Measurements from ENCODE around the gene NKD2.
"Not testable (repeated sequence)": the region's sequence is repeated elsewhere in the genome, so short reads cannot be mapped to it uniquely, and the experiment has no call there.

Gene NKD2

DNA sequence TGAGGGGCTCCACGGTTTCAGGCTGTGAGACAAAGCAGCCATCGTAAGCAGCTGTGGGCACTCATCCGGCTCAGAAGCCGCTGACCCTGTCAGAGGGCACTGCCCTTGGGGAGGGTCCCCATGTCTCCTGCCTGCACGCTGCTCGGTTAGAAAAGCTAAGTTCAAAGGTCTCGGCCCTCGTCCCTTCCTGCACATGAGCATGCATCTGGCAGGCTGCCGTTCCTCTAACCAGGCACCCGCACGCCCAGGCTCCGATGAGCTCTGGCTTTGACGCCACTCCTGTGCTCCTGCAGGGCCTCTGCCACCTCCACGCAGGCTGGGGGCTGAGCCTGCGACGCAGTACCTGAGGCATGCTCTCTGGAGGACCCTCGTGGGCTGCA, 51.3 kb downstream of the NKD2 start:
- DNase-seq: no peak

GRCh38 chr5:1060535-1060981, 52.0 kb downstream of the NKD2 start:
- no peak for DNase-seq

GRCh38 chr5:1061292-1061691, 52.7 kb downstream of the NKD2 start:
- DNase-seq: not testable (repeated sequence)

- no peak for DNase-seq
Observed at GRCh38 chr5:1061916-1062315, 53.3 kb downstream of the NKD2 start.

DNA sequence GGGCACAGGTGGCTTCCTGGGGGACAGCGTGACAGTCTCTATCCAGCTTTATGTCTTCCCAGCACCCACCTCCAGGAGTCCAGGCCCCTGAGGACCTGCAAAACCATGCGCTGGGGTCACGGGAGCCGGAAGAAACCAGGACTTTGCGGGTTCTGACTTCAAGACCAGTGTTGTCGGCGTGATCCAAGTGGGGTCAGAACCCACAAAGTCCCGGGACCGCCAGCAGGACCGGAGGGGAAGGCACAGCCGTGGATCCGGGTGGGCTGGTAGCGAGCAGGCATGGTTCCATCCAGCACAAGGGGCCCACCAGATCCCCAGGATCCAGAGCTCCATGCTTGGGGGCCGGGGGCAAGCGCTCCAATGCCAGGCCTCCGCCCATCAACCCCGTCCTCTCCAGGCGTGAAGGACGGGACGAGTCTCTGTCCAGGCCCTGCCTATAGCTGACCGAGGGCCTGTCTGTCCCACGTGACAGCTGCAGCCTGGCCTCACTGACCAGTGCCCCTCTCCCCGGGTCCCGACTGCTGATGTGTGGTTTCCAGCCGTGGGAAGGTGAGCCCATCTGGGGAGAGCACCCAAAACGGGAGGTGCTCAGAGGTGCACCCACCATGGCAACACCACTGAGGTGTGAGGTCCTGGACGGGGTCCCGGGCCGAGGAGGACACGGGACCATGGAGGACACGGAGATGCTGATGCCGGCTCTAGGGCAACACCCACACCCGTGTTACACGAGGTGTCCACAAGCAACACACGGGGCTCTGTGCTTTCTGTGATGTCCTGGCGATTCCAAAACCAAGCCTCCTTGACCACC, 54.4 kb downstream of the NKD2 start:
- no peak for DNase-seq

GRCh38 chr5:1063661-1064382, 55.2 kb downstream of the NKD2 start:
- DNase-seq: no peak

- DNase-seq: no peak
Observed at GRCh38 chr5:1064383-1065142, 56.0 kb downstream of the NKD2 start.

GRCh38 chr5:1065143-1065750, 56.6 kb downstream of the NKD2 start:
- no peak for DNase-seq

DNA sequence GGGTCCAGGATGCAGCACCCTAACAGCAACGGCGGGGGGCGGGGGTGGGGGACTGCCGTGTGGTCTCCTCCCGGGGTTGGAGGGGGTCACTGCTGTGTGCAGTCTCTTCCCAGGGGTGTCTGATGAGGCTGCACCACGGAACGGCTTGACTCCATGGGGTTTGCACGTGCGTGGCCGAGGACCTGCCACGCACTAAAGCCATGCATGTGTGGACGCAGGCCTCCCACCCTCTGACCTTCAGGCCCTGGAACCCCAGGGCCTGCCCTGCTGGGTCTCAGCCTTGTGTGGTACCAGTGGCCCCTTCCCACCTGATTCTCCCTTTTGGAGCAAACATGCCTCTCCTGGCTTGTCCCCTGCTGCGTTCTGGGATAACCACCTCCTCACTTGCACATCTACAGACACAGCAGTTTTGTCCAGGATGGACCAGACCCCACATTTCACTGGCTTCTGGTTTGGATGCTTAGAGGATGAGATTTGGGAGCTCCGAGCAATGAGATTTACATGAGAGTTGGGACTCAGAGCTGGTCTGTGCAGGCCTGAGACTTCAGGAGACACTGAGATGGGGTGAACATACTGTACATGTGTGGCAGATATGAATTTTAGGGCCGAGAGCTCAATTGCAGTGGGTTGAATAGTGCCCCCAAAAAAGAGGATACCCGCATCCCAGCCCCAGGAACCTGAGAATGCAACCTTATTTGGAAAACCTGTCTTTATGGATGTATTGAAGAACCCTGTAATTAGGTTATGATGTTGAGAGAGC, 57.5 kb downstream of the NKD2 start:
- DNase-seq: no peak

DNA sequence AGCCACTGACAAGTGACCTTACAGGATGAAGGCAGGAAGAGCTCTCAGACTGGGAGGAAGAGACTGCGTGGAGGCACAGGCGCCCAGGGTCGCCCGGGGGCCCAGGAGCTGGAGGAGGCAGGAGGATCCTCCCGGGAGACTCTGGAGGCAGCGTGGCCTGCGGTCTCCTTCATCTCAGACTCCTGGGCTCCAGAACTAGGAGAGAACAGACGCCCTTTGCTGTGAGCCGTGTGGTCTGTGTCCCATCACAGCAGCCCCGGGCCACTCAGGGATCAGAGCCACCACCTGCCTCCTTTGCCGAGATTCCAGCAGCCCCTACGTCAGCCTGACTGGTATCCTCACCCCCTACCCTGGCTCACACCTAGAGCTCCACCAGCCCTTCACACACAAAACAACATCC, 58.1 kb downstream of the NKD2 start:
- DNase-seq: no peak

- DNase-seq: no peak
Observed at GRCh38 chr5:1067141-1068121, 58.8 kb downstream of the NKD2 start.

DNA sequence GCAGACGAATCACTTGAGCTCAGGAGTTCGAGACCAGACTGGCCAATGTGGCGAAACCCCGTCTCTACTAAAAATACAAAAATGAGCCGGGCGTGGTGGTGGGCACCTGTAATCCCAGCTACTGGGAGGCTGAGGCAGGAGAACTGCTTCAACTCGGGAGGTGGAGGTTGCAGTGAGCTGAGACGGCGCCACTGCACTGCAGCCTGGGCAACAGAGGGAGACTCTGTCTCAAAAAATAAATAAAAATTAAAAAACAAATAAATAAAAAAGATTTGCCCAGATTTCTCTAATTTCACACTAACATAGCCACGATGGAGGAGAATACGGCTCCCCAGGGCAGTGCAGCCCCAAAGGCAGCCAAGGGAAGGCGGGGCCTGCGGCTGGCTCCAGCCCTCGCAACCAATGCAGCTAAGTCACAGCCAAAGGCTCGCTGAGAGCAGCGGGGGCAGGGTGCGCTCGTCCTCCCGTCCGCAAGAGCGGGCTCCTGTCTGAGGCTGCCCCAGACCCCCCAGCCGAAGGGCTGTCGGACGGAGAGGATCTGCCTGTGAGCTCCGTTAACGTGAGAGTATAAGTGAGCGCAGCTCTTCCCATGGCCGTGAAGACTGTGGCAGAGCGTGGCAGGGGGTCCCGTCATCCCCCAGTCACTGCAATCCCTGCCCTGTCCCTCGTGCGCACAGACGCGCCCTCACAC, 59.7 kb downstream of the NKD2 start:
- no peak for DNase-seq

- DNase-seq: no peak
Observed at GRCh38 chr5:1068895-1069719, 60.5 kb downstream of the NKD2 start.

- no peak for DNase-seq
Observed at GRCh38 chr5:1069720-1070088, 61.1 kb downstream of the NKD2 start.

DNA sequence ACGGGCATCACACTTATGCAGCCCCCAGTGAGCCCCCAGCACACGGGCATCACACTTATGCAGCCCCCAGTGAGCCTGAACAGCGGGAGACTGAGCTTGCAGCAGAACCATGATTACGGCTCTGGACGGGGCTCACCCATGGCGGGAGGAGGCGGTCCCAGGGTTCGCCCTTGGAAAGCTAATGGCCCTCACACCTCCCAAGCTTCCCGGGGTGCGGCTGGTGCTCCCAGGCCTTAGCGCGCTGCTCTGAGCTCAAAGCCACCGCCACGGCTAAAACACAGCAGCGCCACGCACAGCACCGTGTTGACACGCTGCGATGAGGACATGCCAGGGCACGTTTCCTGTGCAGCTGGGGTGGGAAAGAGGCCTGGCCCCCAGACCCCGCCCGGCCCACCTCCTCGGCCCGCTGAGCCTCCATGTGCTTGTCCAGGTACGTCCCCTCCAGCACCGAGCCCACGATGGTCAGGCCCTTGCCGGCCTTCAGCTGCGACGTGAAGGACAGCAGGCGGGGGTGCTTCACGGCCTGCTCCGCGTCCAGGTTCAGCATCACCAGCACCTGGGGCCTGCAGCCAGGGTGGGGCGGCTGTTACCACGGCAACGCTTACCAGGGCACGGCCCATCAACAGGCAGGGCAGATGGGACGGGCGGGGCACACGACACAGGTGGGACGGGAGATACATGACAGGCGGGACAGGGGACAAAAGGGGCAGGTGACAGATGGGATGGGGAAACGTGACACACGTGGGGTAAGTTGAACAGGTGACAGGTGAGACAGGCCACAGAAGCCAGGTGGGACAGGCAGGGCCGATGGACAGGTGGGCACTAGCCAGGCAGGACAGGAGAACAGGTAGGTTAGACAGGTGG, 64.9 kb downstream of the NKD2 start:
- DNase-seq: no peak

DNA sequence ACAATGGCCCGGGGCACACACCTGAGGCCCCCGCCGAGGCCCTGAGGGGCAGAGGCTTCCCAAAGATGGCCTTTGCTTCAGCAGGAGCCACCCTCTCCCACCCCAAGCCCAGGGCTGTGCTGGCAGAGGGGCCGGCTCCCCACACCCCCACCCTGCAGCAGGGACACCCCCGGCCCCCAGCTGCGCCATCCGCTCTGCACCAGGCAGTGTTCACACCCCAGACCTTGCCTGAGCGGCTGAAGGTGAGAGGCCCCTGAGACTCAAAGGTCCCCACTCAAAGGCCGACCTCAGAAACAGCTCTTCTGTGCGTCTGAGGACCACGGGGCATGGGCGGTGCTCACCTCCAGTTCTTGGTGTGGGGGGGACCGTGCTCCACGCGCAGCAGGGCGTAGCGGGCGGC, 65.6 kb downstream of the NKD2 start:
- no peak for DNase-seq

GRCh38 chr5:1074816-1075554, 66.4 kb downstream of the NKD2 start:
- no peak for DNase-seq

DNA sequence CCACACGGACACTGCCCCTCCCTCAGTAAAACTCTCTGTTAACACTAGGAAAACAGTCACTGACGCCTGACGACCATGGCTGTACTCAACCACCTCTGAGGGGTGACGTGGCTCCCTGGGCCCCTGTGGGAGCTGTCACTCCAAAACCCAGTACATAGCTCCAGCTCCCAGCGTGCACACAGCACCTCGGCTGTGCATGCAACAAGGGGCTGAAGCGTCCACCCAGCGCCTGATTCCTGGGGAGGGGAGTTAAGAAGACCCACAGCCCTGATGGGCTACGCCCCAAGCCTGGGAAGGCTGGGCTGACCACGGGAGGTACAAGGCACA, 66.9 kb downstream of the NKD2 start:
- DNase-seq: no peak
